ENCODE measurements around the gene GPR25.

DNA sequence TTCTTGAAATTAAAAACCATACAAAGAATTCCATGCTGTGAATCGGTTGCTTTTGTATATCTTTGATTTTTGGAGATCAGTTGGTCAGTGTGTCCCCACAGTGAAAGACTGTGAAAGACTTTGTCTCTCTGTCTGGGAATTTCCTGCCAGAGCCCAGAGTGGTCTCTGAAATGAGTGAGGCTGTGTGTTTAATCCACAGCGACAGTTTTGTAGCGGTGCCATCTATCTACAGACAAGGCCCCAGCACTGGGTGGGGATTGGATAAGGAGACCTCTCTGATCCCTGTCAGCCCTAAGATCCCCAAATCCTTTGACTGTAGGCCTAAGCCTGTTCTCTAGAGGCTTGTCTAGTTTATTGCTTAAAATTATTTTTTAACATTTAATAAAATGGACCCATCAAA, 10.3 kb downstream of the GPR25 start:
- TF ChIP-seq, protein P1, sequence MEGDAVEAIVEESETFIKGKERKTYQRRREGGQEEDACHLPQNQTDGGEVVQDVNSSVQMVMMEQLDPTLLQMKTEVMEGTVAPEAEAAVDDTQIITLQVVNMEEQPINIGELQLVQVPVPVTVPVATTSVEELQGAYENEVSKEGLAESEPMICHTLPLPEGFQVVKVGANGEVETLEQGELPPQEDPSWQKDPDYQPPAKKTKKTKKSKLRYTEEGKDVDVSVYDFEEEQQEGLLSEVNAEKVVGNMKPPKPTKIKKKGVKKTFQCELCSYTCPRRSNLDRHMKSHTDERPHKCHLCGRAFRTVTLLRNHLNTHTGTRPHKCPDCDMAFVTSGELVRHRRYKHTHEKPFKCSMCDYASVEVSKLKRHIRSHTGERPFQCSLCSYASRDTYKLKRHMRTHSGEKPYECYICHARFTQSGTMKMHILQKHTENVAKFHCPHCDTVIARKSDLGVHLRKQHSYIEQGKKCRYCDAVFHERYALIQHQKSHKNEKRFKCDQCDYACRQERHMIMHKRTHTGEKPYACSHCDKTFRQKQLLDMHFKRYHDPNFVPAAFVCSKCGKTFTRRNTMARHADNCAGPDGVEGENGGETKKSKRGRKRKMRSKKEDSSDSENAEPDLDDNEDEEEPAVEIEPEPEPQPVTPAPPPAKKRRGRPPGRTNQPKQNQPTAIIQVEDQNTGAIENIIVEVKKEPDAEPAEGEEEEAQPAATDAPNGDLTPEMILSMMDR (IDR thresholded peaks at IDR 0.05; ENCODE audit: insufficient read depth, low read depth, low read length): no peak
- TF ChIP-seq EZH2 (IDR thresholded peaks at IDR 0.05; ENCODE audit: insufficient read depth, low read length): no peak

Measured in astrocyte (in vitro differentiated cells and primary cell).